GM10847 (cell line): Measurements from ENCODE around the gene FAM120A.

Experiments
- POLR2A ChIP-seq: IDR thresholded peaks from 2 replicates; pipeline ENCODE4 v1.6.1; 2011; ENCODE audit not compliant: insufficient read length; ENCODE audit errors: extremely low read depth

Gene FAM120A

DNA sequence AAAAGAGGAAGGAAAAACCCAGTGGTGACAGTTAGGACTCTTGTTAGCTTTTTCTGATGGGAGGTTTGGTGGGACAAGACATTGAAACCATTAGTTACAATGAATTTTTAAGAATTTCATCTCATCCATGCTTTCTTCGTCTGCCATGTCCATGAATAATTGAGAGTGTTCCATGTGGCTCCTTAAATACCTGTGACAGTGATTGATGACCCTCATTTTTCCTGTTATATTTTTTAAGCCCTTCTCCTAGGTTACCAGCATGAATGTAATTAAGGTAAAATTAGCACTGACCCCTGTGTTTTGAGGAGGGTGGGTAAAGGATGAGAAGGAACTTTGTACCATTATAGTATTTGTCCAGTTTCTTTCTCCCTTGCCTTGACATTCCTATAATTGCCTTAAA lies 101.4 kb downstream of the FAM120A start:
- no peak for TF ChIP-seq POLR2A

DNA sequence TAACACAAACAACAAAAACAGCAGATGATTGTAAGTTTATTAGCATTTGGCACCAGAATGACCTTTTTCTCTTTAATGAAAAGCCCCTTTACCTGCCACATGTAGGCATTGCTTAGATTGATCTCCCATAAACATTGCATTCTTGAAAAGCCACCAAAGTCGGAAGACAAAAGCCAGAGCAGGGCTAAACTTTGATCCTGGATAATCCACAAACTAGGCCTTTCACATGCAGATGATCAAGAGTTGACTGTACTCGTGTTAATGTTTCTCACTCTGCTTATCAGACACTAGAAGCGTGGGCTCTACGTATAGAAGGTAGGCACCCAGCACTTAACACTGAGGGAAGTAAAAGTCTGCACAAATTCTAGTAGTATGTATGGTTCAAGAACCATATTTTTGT lies 103.9 kb downstream of the FAM120A start:
- TF ChIP-seq POLR2A, result no peak

DNA sequence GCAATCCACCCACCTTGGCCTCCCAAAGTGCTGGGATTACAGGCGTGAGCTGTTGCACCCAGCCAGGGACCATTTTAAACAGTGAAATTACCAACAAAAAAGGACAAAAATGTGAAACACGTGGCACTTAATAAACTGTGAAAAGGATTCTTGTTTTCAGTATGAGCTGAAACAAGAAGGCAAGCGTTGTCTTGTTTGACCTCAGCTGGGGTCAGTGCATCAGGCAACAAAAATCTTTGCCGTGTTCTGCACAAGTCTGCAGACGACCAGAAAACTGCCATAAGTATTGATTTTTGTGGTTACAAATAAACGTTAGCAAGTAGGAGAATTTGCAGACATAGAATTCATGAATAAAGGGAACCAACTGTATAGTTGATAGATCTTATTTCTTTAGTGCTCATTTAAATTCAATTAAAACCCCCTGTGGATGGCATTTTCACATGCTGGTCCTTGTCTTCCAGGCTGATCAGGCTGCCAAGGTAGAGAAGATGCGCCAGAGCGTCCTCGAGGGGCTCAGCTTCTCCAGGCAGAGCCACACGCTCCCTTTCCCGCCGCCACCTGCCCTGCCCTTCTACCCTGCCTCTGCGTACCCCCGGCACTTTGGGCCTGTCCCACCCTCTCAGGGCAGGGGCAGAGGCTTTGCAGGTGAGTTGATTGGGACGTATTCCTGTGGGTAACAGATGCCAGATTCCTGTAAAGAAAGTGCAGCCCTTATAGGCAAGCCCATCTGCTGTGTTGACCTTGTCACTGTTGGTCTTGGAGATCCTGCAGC lies 106.1 kb downstream of the FAM120A start:
- no peak for TF ChIP-seq POLR2A

DNA sequence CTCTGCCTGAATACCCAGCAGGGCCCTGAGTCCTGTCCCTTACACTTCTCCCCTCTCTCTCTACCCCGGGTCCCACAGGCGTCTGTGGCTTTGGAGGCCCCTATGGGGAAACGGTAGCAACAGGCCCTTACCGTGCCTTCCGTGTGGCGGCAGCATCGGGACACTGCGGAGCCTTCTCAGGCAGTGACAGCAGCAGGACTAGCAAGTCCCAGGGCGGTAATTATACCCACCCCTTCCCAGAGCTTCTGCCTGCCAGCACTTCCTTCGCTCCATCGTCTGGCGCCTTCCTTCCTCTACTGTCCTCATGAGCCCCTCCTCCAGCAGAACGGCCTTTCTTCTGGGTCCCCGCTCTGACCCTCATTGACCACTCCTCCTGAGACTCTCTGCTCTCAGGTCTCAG lies 107.0 kb downstream of the FAM120A start:
- no peak for TF ChIP-seq POLR2A

DNA sequence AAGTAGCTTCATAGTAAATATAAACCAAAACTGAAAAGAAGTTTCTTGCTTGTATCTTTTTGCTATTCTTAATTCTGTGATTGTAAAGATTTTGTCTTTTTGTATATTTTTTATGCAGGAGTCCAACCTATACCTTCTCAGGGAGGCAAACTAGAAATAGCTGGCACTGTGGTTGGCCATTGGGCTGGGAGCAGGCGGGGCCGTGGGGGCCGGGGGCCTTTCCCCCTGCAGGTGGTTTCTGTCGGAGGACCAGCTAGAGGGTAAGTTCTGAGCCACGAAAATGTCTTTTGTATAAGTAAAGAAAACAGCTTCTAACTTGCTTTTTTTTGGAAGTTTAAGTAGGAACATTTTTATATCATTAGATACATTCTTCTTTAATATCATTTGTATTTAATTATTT lies 109.5 kb downstream of the FAM120A start:
- no peak for TF ChIP-seq POLR2A

DNA sequence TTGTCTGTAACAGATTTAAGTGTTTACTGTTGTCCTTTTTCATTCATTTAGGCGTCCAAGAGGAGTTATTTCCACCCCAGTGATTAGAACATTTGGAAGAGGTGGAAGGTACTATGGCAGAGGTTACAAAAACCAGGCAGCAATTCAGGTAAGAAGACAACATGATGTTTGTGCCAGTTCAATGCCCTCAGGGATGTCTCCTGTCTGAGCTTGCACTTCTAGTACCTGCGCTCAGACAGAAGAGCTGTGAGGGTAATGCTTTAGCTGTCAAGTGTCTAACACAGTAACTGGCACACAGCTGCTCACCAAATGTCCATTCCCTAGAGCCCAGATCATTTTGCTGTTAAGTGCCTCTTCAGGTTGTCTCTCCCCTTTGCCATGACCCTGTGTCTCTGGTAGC lies 110.7 kb downstream of the FAM120A start:
- TF ChIP-seq POLR2A, result no peak

DNA sequence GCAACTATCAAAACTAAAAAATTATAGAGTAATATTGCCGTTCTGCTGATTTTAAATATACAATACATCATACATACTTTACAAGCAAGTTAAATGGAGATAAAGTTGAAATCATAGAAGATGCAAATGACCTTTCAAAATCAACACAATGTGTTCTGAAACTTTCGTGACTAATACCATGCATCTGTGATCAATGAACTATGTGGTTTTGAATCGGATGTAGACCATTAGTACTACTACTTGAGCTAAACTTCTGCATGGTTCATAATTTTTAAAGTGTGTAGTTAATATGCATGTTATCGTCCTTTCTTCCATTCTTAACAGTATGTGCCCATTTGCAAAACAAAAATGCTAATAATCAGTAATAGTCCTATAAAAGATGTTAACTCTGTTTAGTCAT lies 113.6 kb downstream of the FAM120A start:
- no peak for TF ChIP-seq POLR2A

DNA sequence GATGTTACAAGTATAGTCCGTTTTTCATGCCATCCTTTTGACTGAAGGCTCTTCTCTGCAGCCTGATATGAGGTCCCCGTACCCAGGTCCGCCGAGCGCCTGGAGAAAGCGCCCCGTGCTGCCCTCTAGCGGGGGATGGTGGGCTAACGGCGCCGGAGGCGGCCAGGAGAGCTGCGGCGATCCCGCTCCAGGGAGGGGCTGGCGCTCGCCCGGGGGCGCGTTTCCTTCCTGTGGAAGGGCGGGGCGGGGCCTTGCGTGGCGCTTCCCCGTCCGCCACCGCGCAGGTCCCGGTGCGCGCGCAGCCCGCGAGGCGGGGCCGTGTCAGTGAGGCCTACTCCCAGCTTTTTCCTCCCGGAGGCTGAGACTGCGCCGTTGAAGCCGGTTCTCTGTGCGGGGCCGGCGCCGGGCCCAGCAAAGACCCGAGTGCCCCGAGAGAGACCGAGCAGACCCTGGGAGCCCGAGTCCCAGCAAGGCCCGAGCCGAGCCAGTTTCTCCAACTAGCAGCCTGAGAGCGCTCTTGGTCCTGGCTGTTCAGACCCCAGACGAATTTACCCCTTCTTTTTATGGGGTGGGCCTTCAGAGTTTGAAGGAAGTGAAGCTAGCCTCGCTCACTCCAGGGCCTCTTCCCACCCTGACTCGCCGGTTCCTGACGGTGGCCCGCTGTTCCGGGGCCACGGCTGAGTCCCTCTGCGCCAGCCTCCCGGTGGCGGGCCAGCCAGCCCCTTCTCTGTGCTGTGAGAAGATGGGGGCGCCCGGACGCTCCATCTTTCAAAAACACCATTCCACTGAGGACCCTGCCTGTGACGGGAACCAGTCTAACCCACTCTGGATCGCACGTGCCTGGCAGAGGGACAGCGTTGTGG lies 115.2 kb downstream of the FAM120A start:
- peak; percentile 94 for TF ChIP-seq POLR2A

DNA sequence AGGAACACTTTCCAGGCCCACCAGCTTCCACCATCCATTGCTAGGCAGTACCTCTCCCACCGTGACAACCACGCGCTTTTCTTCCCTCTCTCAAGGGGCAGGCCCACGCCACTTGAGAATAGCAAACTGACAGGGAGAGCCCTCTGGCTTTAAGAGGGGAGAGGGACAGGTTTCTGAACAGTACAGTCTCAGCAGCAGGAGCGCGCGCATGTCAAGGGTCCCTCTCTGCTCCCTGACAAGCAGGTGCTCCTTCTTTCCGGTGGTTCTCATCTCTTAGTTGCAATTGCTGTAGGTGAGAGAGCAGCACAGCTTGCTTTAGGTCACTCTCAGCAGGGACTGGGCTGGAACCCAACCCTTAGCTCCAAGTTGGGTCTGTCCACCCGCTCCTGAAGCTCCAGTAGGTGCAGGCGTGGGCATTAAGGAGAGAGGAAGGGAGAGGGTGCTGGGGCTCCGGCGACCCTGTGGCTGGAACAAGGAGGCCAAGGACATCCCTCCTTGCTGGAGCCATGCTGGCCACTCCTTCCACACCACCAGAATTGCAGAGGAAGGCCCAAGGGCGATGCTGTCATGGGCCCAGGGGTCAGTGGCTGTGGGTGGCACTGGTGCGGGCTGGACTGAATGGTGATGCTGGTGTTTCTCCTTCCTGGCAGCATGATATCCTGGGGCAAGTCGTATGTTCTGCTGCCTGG lies 115.9 kb downstream of the FAM120A start:
- no peak for TF ChIP-seq POLR2A

DNA sequence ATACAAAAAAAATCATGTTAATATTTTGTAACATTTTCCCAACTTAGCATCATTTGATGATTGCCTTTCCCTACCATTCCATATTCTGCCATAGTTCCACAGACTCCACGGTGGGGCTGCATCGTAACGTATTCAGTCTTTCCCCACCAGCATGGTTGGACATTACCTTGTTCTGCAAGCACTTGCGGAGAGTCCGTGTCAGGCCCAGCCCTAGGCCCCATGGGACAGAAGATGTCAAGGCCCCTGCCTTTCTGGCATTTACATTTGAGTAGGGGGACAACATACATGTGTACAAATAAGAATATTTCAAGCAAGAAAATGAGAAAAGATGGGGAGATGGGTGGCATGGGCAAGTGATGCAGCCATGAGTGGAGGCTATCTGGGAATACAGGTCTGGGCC lies 116.7 kb downstream of the FAM120A start:
- TF ChIP-seq POLR2A, result no peak

DNA sequence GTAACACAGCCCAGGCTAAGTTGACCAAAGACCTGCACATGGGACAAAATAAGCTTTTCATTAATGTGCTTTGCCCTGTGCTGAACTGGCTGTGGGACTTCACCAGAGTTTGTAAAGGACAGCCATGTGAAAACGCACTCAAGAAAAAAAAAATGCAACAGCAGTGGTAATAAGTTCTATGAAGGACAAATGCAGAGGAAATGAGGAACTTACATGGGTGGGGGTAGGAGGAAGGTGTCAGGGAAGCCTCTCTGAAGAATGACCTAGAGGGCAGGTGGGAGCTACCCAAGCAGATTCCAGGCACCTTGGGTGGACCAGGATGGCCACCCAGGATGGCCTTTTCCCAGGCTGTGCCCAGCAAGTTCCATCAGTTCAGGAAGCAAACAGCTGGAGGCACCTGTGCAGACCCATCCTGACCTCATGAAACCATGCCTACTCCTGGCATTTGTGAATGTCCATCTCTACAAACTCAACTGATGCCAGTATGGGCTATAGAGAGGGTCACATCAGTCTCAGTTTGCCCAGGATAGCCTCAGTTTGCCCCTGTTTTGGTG lies 118.2 kb downstream of the FAM120A start:
- no peak for TF ChIP-seq POLR2A

DNA sequence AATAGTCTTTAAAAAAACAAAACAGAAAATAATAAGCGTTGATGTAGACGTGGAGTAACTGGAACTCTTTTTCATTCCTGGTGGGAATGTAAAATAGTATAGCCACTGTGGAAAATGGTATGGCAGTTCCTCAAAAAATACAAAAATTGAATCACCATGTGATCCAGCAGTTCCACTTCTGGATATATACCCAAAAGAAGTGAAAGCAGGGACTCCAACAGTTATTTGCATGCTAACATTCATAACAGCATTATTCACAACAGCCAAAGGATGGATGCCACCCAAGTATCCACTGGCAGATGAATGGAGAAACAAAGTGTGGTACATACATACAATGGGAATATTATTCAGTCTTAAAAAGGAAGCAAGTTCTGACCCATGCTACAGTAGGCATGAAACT lies 120.7 kb downstream of the FAM120A start:
- no peak for TF ChIP-seq POLR2A

DNA sequence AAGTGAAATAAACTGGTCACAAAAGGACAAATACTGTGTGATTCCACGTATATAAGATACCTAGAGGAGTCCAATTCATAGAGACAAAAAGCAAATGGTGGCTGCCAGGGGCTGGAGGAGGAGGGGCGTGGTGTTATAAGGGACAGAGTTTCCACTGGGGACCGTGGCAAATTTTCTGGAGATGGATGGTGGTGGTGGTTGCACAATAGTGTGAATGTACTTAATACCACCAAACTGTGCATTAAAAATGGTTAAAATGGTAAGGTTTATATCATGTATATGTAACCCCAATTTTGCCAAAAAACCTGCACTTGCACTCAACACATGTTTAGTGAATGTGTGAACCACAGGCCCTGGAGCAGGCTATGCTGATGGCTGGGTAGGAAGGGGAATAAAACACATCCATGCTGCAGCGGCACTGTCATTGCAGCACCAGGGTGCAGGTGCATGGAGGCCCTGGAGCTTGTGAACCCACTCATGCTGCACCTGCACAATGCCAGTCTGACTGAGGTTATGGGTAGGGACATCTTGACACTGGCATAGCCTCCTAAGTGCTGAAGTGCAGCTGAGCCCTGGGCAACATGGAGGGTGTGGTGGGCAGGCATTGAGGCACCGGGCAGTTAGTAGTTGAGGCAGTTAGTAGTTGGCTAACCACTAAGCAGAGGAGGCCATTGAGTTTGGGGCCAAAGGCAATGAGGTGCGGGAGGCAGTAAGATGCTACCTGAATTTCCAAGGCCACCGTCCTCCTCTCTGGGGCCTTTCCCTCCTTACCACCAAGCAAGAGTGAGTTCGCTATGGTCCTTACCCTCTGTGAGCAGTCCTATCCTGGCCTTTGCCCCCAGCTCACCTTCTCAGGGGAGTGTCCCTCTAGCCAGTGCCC lies 121.4 kb downstream of the FAM120A start:
- no peak for TF ChIP-seq POLR2A

DNA sequence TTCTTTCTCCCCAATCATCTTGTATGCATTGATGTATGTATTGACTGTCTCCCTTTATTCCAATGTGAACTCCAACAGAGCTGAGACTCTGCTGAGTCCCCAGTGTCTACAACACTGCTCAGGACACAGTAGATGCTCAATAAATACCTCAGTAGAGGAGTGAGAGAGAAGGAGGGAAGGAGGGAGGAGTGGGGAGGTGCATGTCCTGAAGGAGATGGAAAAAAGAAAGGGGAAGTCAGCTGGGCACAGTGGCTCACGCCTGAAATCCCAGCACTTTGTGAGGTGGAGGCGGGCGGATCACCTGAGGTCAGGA lies 122.0 kb downstream of the FAM120A start:
- TF ChIP-seq POLR2A, result no peak

DNA sequence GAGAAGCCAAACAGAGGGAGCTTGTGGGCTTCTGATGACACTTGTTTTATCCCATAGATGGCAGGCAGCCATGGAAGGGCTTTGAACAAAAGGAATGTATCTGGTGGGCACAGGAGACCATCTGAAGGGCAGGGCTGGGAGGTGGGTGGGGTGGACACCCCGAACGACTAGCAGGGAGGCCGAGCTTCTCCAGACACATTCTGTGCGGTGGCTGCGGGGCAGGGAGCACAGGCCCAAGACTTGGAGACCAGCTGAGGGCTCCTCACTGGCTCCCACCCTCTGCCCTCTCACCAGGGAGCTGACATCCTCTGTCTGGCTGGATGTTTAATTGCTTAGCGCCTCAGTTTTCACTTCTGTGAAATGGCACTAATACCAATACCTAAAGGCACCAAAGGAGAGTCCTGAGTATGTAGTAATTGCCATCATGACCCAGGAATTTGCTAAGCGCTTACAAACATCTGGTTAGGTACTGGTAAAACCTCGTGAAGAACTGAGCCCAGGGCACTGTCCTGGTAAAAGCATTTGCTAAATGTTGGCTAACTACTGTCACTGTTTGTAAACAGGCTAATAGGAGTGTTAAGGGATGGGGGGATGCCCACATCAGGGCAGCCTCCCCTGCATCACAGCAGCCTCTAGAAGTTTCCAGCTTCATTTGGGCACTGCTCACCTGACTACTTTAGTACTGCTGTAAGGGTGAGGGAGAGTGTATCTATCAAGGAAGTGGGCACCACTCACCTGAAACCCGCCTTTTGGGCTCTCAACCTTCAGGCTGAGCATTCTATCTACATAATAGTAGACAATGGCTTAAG lies 122.8 kb downstream of the FAM120A start:
- TF ChIP-seq POLR2A, result no peak
